OCI-LY3 (cell line): ENCODE results near the gene ZNF326.

Source experiments
- EZH2phosphoT487 ChIP-seq: fragments of 200-600 bp; shearing (Covaris generic); IDR thresholded peaks from 2 replicates; pipeline ENCODE4 v1.6.1; 2018; ENCODE audit warnings: antibody characterized with exemption, mixed run types, low read depth
- TF ChIP-seq, protein P1 (sequence below): fragments of 200-600, 300-600 bp; sonication (generic); IDR thresholded peaks from 2 replicates; pipeline ENCODE4 v1.5.1; 2014; ENCODE audit warnings: antibody characterized with exemption, low read length, low read depth

GRCh38 chr1:89952605-89953130, 42.2 kb upstream of the ZNF326 start:
- TF ChIP-seq, protein P1, sequence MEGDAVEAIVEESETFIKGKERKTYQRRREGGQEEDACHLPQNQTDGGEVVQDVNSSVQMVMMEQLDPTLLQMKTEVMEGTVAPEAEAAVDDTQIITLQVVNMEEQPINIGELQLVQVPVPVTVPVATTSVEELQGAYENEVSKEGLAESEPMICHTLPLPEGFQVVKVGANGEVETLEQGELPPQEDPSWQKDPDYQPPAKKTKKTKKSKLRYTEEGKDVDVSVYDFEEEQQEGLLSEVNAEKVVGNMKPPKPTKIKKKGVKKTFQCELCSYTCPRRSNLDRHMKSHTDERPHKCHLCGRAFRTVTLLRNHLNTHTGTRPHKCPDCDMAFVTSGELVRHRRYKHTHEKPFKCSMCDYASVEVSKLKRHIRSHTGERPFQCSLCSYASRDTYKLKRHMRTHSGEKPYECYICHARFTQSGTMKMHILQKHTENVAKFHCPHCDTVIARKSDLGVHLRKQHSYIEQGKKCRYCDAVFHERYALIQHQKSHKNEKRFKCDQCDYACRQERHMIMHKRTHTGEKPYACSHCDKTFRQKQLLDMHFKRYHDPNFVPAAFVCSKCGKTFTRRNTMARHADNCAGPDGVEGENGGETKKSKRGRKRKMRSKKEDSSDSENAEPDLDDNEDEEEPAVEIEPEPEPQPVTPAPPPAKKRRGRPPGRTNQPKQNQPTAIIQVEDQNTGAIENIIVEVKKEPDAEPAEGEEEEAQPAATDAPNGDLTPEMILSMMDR, result no peak
- TF ChIP-seq EZH2phosphoT487, result no peak
